ENCODE results near the gene SMYD2.

Gene SMYD2

DNA sequence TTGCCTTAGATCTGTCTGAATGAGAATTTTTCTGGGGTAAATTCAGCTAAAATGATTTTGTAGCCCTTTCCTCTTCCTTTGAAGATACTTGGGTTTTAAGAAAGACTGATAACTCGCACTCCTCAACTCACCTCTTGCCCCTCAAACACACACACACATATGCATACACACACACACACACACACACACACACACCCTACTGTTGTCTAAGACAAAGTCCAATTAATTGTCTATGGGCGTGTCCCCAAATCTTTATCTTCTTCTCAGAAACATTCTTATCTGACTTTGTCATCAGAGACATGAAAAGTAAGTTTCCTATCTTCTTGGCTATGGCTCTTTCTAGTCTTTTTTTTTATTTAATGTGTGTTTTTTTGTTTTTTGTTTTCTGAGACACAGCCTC, 36.1 kb upstream of the SMYD2 start:
- H3K79me2 ChIP-seq (ENCODE audit: insufficient read depth, low read length) = no peaks in the 10 kb centered on the region
- no peak overlapping the region for H2AFZ ChIP-seq (ENCODE audit: low read depth, low read length)
- no peaks in the 10 kb centered on the region for H3K36me3 ChIP-seq (ENCODE audit: insufficient read depth, low read length)
- H3K4me1 ChIP-seq (ENCODE audit: insufficient read depth, low read length) = no peaks in the 10 kb centered on the region
- H3K9ac ChIP-seq (ENCODE audit: low read depth, low read length) = no peak overlapping the region
- H3K27ac ChIP-seq (ENCODE audit: low read length) = no peak overlapping the region
- H3K27me3 ChIP-seq (ENCODE audit: insufficient read depth, low read length, poor library complexity) = peaks cover 10% of the 10 kb centered on the region
- H3K4me2 ChIP-seq (ENCODE audit: insufficient read depth, low read length) = no peak overlapping the region
- peaks cover 2% of the 10 kb centered on the region for H3K9me3 ChIP-seq (ENCODE audit: insufficient read depth, low read length, severe bottlenecking)
- no peak overlapping the region for H3K4me3 ChIP-seq (ENCODE audit: low read depth in 1 of 2, low read length in 2 of 2)
- no peaks in the 10 kb centered on the region for H4K20me1 ChIP-seq (ENCODE audit: insufficient read depth, low read length)
- DNase-seq (no peak), ATAC-seq (ENCODE audit: insufficient read depth, low read depth) (no peak)
- TF ChIP-seq, protein P1, sequence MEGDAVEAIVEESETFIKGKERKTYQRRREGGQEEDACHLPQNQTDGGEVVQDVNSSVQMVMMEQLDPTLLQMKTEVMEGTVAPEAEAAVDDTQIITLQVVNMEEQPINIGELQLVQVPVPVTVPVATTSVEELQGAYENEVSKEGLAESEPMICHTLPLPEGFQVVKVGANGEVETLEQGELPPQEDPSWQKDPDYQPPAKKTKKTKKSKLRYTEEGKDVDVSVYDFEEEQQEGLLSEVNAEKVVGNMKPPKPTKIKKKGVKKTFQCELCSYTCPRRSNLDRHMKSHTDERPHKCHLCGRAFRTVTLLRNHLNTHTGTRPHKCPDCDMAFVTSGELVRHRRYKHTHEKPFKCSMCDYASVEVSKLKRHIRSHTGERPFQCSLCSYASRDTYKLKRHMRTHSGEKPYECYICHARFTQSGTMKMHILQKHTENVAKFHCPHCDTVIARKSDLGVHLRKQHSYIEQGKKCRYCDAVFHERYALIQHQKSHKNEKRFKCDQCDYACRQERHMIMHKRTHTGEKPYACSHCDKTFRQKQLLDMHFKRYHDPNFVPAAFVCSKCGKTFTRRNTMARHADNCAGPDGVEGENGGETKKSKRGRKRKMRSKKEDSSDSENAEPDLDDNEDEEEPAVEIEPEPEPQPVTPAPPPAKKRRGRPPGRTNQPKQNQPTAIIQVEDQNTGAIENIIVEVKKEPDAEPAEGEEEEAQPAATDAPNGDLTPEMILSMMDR (IDR thresholded peaks at IDR 0.05; ENCODE audit: borderline replicate concordance, extremely low read depth, low read length, poor library complexity, severe bottlenecking) = no peak
- no peak for TF ChIP-seq EZH2 (IDR thresholded peaks at IDR 0.05; ENCODE audit: borderline replicate concordance, low read depth, low read length, severe bottlenecking)

- H3K4me1 ChIP-seq (ENCODE audit: insufficient read depth, low read length) = no peaks in the 10 kb centered on the region
- H3K79me2 ChIP-seq (ENCODE audit: insufficient read depth, low read length) = no peaks in the 10 kb centered on the region
- no peak overlapping the region for H3K9ac ChIP-seq (ENCODE audit: low read depth, low read length)
- H4K20me1 ChIP-seq (ENCODE audit: insufficient read depth, low read length) = no peaks in the 10 kb centered on the region
- no peak for DNase-seq
- H3K36me3 ChIP-seq (ENCODE audit: insufficient read depth, low read length) = no peaks in the 10 kb centered on the region
- H3K27ac ChIP-seq (ENCODE audit: low read length) = no peak overlapping the region
- TF ChIP-seq, protein P1 (IDR thresholded peaks at IDR 0.05; ENCODE audit: borderline replicate concordance, extremely low read depth, low read length, poor library complexity, severe bottlenecking) = no peak
- TF ChIP-seq EZH2 (IDR thresholded peaks at IDR 0.05; ENCODE audit: borderline replicate concordance, low read depth, low read length, severe bottlenecking) = no peak
- peaks cover 6% of the 10 kb centered on the region for H3K27me3 ChIP-seq (ENCODE audit: insufficient read depth, low read length, poor library complexity)
- no peaks in the 10 kb centered on the region for H3K9me3 ChIP-seq (ENCODE audit: insufficient read depth, low read length, severe bottlenecking)
- no peak overlapping the region for H3K4me3 ChIP-seq (ENCODE audit: low read depth in 1 of 2, low read length in 2 of 2)
- ATAC-seq (ENCODE audit: insufficient read depth, low read depth) = no peak
- H3K4me2 ChIP-seq (ENCODE audit: insufficient read depth, low read length) = no peak overlapping the region
- no peak overlapping the region for H2AFZ ChIP-seq (ENCODE audit: low read depth, low read length)
Observed at GRCh38 chr1:214247501-214248041, 33.4 kb upstream of the SMYD2 start.

DNA sequence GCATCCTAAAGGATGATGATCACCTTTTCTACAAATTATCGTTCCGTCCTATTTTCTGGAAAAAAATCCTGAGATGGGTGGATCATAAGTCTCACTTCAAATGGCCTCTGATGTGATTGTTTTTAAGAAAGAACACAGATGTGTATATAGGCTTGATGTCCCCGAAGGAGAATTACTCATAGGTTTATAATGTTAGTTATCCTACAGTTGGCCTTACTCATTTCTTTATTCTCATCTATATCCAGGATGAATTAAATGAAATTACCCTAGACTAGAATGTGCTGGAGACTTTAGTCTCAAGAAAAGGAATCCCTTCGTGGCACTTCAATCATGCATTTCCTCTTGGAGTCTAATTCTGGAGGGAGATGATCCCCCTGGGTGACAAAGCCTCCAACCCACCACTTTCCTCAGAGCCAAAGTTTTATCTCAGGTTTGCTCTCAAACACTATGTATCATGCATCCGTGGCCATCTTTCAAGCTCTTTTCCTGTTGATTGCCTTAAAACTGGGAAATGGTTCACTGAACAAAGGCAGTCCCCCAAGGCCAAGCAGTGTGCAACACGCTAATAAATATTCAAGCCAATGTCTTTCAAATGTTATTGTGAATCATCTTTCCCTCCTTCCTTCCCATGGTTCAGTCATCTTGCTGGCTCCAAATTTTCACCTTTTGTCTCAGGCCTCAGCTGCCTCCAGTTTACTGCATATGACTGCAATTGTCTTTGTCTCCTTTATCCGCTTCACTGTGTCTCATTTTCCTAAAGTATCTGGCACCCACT, 32.5 kb upstream of the SMYD2 start:
- Histone ChIP-seq H3K27ac (ENCODE audit: low read length) (no peak overlapping the region), H4K20me1 (ENCODE audit: insufficient read depth, low read length) (no peaks in the 10 kb centered on the region), H3K27me3 (ENCODE audit: insufficient read depth, low read length, poor library complexity) (peaks cover 7% of the 10 kb centered on the region), H3K79me2 (ENCODE audit: insufficient read depth, low read length) (no peaks in the 10 kb centered on the region), H3K4me3 (ENCODE audit: low read depth in 1 of 2, low read length in 2 of 2) (no peak overlapping the region), H3K4me2 (ENCODE audit: insufficient read depth, low read length) (no peak overlapping the region), H3K9ac (ENCODE audit: low read depth, low read length) (no peak overlapping the region), H3K36me3 (ENCODE audit: insufficient read depth, low read length) (no peaks in the 10 kb centered on the region), H3K4me1 (ENCODE audit: insufficient read depth, low read length) (no peaks in the 10 kb centered on the region), H2AFZ (ENCODE audit: low read depth, low read length) (no peak overlapping the region), H3K9me3 (ENCODE audit: insufficient read depth, low read length, severe bottlenecking) (no peaks in the 10 kb centered on the region)
- TF ChIP-seq EZH2 (IDR thresholded peaks at IDR 0.05; ENCODE audit: borderline replicate concordance, low read depth, low read length, severe bottlenecking) = no peak
- TF ChIP-seq, protein P1 (IDR thresholded peaks at IDR 0.05; ENCODE audit: borderline replicate concordance, extremely low read depth, low read length, poor library complexity, severe bottlenecking) = no peak
- ATAC-seq (ENCODE audit: insufficient read depth, low read depth) = no peak
- no peak for DNase-seq

Measured in DND-41 (cell line).